ENCODE measurements around the gene TSPAN18.

DNA sequence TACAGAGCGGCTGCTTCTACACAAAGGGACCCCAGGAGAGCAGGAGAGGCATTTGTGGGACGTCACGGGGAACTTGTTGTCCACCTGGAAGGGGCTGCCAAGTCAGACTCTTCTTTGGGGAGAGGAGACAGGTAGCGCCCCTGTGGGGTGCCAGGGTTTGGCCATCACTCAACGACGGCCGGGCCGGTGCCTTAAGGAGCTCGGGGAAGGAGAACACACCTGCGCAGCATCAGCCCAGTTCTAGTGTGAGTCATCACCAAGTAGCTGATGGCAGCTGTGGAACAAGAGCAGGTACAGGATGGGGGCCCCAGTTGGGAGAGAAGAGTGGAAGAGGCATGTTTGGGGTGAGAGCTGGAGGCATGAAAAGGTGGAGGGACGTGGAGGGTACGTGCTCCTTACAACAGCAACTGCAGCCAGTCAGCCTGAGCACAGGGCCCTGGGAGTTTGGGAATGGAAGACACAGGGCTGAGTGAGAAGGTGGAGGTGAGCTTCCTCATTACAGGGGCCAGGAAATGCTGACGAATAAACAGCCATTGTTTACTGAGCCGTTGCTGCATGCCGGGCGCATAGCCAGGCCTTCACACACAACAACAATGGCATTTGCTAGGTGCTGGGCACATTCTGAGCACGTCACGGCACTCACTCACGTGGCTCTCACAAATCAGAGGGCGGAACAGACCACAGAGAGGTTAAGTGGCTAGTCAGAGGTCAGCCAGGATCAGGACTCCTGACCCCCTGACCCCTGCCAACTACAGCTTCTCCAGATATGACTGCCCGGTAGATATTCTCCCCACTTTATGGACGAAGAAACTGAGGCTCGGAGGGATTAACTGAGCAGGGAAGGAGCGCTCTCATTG lies 253.0 kb downstream of the TSPAN18 start:
- TF ChIP-seq, protein P1, sequence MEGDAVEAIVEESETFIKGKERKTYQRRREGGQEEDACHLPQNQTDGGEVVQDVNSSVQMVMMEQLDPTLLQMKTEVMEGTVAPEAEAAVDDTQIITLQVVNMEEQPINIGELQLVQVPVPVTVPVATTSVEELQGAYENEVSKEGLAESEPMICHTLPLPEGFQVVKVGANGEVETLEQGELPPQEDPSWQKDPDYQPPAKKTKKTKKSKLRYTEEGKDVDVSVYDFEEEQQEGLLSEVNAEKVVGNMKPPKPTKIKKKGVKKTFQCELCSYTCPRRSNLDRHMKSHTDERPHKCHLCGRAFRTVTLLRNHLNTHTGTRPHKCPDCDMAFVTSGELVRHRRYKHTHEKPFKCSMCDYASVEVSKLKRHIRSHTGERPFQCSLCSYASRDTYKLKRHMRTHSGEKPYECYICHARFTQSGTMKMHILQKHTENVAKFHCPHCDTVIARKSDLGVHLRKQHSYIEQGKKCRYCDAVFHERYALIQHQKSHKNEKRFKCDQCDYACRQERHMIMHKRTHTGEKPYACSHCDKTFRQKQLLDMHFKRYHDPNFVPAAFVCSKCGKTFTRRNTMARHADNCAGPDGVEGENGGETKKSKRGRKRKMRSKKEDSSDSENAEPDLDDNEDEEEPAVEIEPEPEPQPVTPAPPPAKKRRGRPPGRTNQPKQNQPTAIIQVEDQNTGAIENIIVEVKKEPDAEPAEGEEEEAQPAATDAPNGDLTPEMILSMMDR (conservative IDR thresholded peaks at IDR 0.05; ENCODE audit: low read length): no peak
- TF ChIP-seq EZH2phosphoT487 (IDR thresholded peaks at IDR 0.05; ENCODE audit: borderline replicate concordance, low read depth, low read length): no peak
